ENCODE results near the gene CDK5.

The CDK5 gene

DNA sequence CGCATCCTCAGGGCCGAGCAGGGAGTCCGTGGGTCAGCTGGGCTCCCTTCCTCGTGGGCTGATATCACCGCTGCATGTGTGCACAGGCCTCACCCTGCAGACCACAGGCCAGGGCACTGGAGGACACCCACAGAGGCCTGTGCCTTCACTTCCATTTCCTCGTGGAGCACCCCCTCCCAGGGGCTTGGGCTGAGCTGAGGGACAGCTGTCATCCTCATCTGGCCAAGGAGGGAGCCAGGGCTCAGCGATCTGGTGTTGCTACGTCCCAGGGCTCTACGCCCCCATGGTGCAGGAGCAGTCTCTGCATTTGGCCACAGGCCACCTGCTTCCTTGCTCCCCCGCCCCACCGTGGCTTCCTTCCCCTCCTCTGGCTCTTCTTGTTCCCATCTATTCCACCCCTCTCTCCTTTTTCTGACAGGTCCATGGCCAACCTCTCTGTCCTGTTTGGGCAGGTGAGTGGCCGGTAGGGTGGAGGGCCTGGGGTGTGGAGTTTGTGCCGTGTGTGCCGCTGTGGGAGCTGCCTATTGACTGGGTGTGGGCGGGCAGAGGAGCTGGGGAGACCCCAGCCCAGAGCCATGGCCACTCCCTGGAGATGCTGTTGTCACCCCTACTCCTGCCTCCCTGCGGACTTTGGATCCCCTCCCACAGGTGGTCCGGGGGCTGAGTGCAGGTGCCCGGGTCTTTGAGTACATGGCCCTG is 17.7 kb downstream of the CDK5 start:
- H3K9me2 ChIP-seq (replicated peaks; ENCODE audit: insufficient read depth, low read length) = no peaks in the 10 kb centered on the region
- TF ChIP-seq, protein P1, sequence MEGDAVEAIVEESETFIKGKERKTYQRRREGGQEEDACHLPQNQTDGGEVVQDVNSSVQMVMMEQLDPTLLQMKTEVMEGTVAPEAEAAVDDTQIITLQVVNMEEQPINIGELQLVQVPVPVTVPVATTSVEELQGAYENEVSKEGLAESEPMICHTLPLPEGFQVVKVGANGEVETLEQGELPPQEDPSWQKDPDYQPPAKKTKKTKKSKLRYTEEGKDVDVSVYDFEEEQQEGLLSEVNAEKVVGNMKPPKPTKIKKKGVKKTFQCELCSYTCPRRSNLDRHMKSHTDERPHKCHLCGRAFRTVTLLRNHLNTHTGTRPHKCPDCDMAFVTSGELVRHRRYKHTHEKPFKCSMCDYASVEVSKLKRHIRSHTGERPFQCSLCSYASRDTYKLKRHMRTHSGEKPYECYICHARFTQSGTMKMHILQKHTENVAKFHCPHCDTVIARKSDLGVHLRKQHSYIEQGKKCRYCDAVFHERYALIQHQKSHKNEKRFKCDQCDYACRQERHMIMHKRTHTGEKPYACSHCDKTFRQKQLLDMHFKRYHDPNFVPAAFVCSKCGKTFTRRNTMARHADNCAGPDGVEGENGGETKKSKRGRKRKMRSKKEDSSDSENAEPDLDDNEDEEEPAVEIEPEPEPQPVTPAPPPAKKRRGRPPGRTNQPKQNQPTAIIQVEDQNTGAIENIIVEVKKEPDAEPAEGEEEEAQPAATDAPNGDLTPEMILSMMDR (IDR thresholded peaks at IDR 0.05; ENCODE audit: insufficient read depth, low read length, poor library complexity, severe bottlenecking) = no peak
- no peak for TF ChIP-seq EZH2phosphoT487 (conservative IDR thresholded peaks at IDR 0.05; ENCODE audit: low read length)
- no peaks in the 10 kb centered on the region for H3K27me3 ChIP-seq (ENCODE audit: low read length)
- H3F3A ChIP-seq (ENCODE audit: insufficient read depth) = no peaks in the 10 kb centered on the region
- no peak overlapping the region for H3K4me2 ChIP-seq (ENCODE audit: low read depth, low read length, poor library complexity, severe bottlenecking)
- H3K9me3 ChIP-seq (ENCODE audit: insufficient read depth, low read length) = no peaks in the 10 kb centered on the region
- no peaks in the 10 kb centered on the region for H4K20me1 ChIP-seq (ENCODE audit: low read depth, low read length)
- no peak overlapping the region for H3K4me3 ChIP-seq (ENCODE audit: insufficient read depth, low read length, poor library complexity, severe bottlenecking)
- no peaks in the 10 kb centered on the region for H3K36me3 ChIP-seq (ENCODE audit: low read length)
- no peak overlapping the region for H3K9ac ChIP-seq (ENCODE audit: low read length)
- H2AFZ ChIP-seq (ENCODE audit: low read depth, low read length, severe bottlenecking) = no peak overlapping the region
- H3K27ac ChIP-seq (ENCODE audit: low read depth, low read length) = no peak overlapping the region
- H3K79me2 ChIP-seq (ENCODE audit: insufficient read depth, low read length) = no peaks in the 10 kb centered on the region

DNA sequence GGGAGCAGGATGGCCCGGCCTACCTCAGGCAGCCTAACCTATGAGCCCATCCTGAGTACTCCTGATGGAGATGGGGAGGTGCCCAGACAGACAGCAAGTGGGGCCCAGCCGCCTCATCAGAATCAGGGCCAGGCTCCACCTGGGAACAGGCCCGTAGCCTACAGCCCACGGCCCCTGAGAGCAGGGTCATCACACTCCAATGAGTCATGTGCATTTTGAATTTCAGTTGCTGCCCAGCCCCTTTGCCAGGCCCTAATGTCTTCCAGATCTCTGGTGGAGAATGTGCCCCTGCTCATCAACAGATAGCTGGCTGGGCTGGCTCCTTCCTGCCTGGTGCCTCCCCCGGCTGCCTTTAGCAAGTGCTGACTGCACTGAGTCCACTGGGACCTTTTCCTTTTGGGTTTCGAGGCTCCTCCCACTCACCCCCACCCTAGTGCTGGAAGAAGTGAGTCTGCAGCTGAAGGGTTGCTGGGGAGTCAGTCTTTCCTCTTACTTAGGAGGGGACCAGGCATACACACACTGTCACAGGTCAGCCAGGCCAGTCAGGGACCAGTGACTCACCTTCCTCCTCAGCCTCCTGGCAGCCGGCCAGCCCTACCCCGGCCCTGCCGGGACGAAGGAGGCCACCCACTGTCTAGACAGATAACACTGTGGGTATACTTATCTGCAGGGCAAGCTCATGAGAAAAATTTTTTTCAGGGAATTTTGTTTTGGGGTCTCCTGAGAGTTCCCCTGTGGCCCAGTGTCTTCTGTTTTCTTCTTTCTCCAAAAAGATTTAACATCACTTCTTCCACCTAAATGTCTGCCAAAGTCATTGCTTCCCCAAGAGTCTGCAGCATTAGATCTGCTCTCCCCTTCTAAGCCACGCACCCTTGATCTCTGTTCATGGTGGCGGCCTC is 18.5 kb downstream of the CDK5 start:
- H3K4me3 ChIP-seq (ENCODE audit: insufficient read depth, low read length, poor library complexity, severe bottlenecking) = no peak overlapping the region
- no peak overlapping the region for H3K4me2 ChIP-seq (ENCODE audit: low read depth, low read length, poor library complexity, severe bottlenecking)
- H3K27me3 ChIP-seq (ENCODE audit: low read length) = no peaks in the 10 kb centered on the region
- TF ChIP-seq, protein P1 (IDR thresholded peaks at IDR 0.05; ENCODE audit: insufficient read depth, low read length, poor library complexity, severe bottlenecking) = no peak
- no peak for TF ChIP-seq EZH2phosphoT487 (conservative IDR thresholded peaks at IDR 0.05; ENCODE audit: low read length)
- H4K20me1 ChIP-seq (ENCODE audit: low read depth, low read length) = no peaks in the 10 kb centered on the region
- H3K9me3 ChIP-seq (ENCODE audit: insufficient read depth, low read length) = no peaks in the 10 kb centered on the region
- no peaks in the 10 kb centered on the region for H3K9me2 ChIP-seq (replicated peaks; ENCODE audit: insufficient read depth, low read length)
- no peaks in the 10 kb centered on the region for H3K36me3 ChIP-seq (ENCODE audit: low read length)
- no peaks in the 10 kb centered on the region for H3F3A ChIP-seq (ENCODE audit: insufficient read depth)
- no peak overlapping the region for H3K9ac ChIP-seq (ENCODE audit: low read length)
- H2AFZ ChIP-seq (ENCODE audit: low read depth, low read length, severe bottlenecking) = no peak overlapping the region
- no peak overlapping the region for H3K27ac ChIP-seq (ENCODE audit: low read depth, low read length)
- no peaks in the 10 kb centered on the region for H3K79me2 ChIP-seq (ENCODE audit: insufficient read depth, low read length)

- H3K4me2 ChIP-seq (ENCODE audit: low read depth, low read length, poor library complexity, severe bottlenecking) = no peak overlapping the region
- H3K9me3 ChIP-seq (ENCODE audit: insufficient read depth, low read length) = no peaks in the 10 kb centered on the region
- no peaks in the 10 kb centered on the region for H3K36me3 ChIP-seq (ENCODE audit: low read length)
- no peak overlapping the region for H3K4me3 ChIP-seq (ENCODE audit: insufficient read depth, low read length, poor library complexity, severe bottlenecking)
- no peak overlapping the region for H3K27ac ChIP-seq (ENCODE audit: low read depth, low read length)
- TF ChIP-seq EZH2phosphoT487 (conservative IDR thresholded peaks at IDR 0.05; ENCODE audit: low read length) = no peak
- TF ChIP-seq, protein P1 (IDR thresholded peaks at IDR 0.05; ENCODE audit: insufficient read depth, low read length, poor library complexity, severe bottlenecking) = no peak
- H4K20me1 ChIP-seq (ENCODE audit: low read depth, low read length) = no peaks in the 10 kb centered on the region
- no peak overlapping the region for H3K9ac ChIP-seq (ENCODE audit: low read length)
- H3K27me3 ChIP-seq (ENCODE audit: low read length) = no peaks in the 10 kb centered on the region
- H2AFZ ChIP-seq (ENCODE audit: low read depth, low read length, severe bottlenecking) = no peak overlapping the region
- no peaks in the 10 kb centered on the region for H3F3A ChIP-seq (ENCODE audit: insufficient read depth)
- no peaks in the 10 kb centered on the region for H3K9me2 ChIP-seq (replicated peaks; ENCODE audit: insufficient read depth, low read length)
- H3K79me2 ChIP-seq (ENCODE audit: insufficient read depth, low read length) = no peaks in the 10 kb centered on the region
Observed at GRCh38 chr7:151035902-151036301, 21.8 kb downstream of the CDK5 start.
